ENCODE measurements around the gene USP54.

USP54 gene

DNA sequence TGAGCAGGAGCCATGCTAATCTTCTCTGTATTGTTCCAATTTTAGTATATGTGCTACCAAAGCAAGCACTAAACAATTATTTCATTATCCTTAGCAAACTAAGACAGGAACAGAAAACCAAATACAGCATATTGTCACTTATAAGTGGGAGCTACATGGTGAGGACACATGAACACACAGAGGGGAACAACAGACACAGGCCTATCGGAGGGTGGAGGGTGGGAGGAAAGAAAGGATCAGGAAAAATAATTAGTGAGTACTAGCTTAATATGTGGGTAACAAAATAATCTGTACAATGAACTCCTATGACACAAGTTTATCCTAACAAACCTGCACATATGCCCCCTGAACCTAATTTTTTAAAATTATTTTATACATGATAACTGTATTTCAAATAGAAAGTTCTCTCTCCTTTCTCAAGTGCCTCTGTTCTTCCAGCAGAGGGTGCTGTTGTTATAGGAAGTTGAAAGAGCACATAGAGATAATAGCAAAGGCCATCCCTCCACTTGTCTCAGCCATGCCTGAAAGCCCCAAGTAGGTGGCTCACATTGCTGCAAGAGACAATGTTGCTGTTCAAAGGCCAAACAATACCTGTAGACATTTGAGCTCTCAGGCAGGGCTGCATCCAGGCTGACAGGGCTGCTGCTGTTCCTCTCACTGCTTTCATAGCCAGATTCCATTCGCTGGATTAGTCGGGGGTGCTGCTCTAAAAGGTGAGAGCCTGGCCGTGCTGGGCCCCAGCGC lies 61.9 kb downstream of the USP54 start:
- Histone ChIP-seq H3K27ac (ENCODE audit: low read depth, low read length) (no peak overlapping the region), H3K79me2 (ENCODE audit: control insufficient read depth, low read length) (no peaks in the 10 kb centered on the region), H3F3A (ENCODE audit: control insufficient read depth, insufficient read depth) (no peaks in the 10 kb centered on the region), H3K9me3 (ENCODE audit: control insufficient read depth, insufficient read depth, low read length) (no peaks in the 10 kb centered on the region), H3K36me3 (ENCODE audit: control insufficient read depth, low read length) (no peaks in the 10 kb centered on the region), H3K4me2 (ENCODE audit: low read length) (no peak overlapping the region), H3K27me3 (ENCODE audit: control insufficient read depth, low read length) (no peaks in the 10 kb centered on the region), H4K20me1 (ENCODE audit: control insufficient read depth, insufficient read depth, low read depth, low read length) (no peaks in the 10 kb centered on the region), H3K4me1 (ENCODE audit: control insufficient read depth, low read length) (no peaks in the 10 kb centered on the region), H3K4me3 (ENCODE audit: low read length) (no peak overlapping the region), H3K9me2 (replicated peaks; ENCODE audit: control insufficient read depth, low read length) (no peaks in the 10 kb centered on the region)
- TF ChIP-seq, protein P1, sequence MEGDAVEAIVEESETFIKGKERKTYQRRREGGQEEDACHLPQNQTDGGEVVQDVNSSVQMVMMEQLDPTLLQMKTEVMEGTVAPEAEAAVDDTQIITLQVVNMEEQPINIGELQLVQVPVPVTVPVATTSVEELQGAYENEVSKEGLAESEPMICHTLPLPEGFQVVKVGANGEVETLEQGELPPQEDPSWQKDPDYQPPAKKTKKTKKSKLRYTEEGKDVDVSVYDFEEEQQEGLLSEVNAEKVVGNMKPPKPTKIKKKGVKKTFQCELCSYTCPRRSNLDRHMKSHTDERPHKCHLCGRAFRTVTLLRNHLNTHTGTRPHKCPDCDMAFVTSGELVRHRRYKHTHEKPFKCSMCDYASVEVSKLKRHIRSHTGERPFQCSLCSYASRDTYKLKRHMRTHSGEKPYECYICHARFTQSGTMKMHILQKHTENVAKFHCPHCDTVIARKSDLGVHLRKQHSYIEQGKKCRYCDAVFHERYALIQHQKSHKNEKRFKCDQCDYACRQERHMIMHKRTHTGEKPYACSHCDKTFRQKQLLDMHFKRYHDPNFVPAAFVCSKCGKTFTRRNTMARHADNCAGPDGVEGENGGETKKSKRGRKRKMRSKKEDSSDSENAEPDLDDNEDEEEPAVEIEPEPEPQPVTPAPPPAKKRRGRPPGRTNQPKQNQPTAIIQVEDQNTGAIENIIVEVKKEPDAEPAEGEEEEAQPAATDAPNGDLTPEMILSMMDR (IDR thresholded peaks at IDR 0.05; ENCODE audit: low read depth, low read length, poor library complexity, severe bottlenecking): peak; percentile 70
- no peak for TF ChIP-seq EZH2phosphoT487 (IDR thresholded peaks at IDR 0.05; ENCODE audit: borderline replicate concordance, low read length)

DNA sequence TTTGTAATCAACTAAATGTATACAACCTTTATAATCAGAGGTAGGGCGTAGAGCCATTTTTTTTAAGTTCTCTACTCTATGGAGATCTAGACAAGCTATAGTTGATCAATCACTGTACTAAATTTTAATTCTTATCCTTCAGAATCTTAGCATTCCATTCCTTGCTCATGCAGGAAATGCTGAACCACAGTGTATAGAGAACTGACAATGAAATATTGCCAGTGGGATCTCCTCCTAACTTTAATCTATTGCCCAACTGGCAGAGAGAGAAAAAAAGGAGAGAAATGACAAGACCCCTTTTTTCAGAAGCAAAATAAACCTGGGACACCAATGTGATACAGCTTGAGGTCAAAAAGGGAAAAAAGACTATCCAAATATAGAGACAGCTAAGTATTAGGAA lies 68.9 kb downstream of the USP54 start:
- Histone ChIP-seq H3K79me2 (ENCODE audit: control insufficient read depth, low read length) (no peaks in the 10 kb centered on the region), H3K4me2 (ENCODE audit: low read length) (no peak overlapping the region), H3F3A (ENCODE audit: control insufficient read depth, insufficient read depth) (no peaks in the 10 kb centered on the region), H3K27ac (ENCODE audit: low read depth, low read length) (no peak overlapping the region), H3K27me3 (ENCODE audit: control insufficient read depth, low read length) (no peaks in the 10 kb centered on the region), H3K4me3 (ENCODE audit: low read length) (no peak overlapping the region), H3K9me3 (ENCODE audit: control insufficient read depth, insufficient read depth, low read length) (no peaks in the 10 kb centered on the region), H3K9me2 (replicated peaks; ENCODE audit: control insufficient read depth, low read length) (no peaks in the 10 kb centered on the region), H3K36me3 (ENCODE audit: control insufficient read depth, low read length) (no peaks in the 10 kb centered on the region), H4K20me1 (ENCODE audit: control insufficient read depth, insufficient read depth, low read depth, low read length) (no peaks in the 10 kb centered on the region), H3K4me1 (ENCODE audit: control insufficient read depth, low read length) (no peaks in the 10 kb centered on the region)
- TF ChIP-seq, protein P1 (IDR thresholded peaks at IDR 0.05; ENCODE audit: low read depth, low read length, poor library complexity, severe bottlenecking): no peak
- TF ChIP-seq EZH2phosphoT487 (IDR thresholded peaks at IDR 0.05; ENCODE audit: borderline replicate concordance, low read length): no peak

DNA sequence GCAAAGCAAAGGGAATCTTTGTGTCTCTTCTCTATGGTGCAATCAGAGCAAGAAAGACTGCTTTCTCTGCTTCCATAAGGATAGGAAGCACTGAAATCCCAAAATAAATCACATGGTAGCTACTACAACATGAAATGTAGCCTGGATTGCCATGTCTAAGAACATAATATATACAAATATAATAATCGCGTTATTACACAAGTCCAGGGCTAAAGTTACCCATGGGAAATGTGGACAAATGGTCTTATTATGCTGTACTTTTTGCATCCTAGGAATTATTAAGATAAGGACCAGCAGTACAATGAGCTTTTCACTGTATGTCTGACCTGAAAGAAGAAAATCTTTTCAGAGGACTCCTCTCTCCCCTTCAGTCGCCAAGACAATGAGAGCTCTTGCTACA lies 71.8 kb downstream of the USP54 start:
- Histone ChIP-seq H3K79me2 (ENCODE audit: control insufficient read depth, low read length) (no peaks in the 10 kb centered on the region), H3K27ac (ENCODE audit: low read depth, low read length) (no peak overlapping the region)

More for the DNA sequence above, 71.8 kb downstream of the USP54 start:
- no peaks in the 10 kb centered on the region for H3K9me2 ChIP-seq (replicated peaks; ENCODE audit: control insufficient read depth, low read length)
- H4K20me1 ChIP-seq (ENCODE audit: control insufficient read depth, insufficient read depth, low read depth, low read length): no peaks in the 10 kb centered on the region
- H3K4me1 ChIP-seq (ENCODE audit: control insufficient read depth, low read length): no peaks in the 10 kb centered on the region
- no peaks in the 10 kb centered on the region for H3K9me3 ChIP-seq (ENCODE audit: control insufficient read depth, insufficient read depth, low read length)
- H3K4me2 ChIP-seq (ENCODE audit: low read length): no peak overlapping the region
- H3K27me3 ChIP-seq (ENCODE audit: control insufficient read depth, low read length): no peaks in the 10 kb centered on the region
- no peaks in the 10 kb centered on the region for H3F3A ChIP-seq (ENCODE audit: control insufficient read depth, insufficient read depth)
- TF ChIP-seq EZH2phosphoT487 (IDR thresholded peaks at IDR 0.05; ENCODE audit: borderline replicate concordance, low read length): no peak
- TF ChIP-seq, protein P1 (IDR thresholded peaks at IDR 0.05; ENCODE audit: low read depth, low read length, poor library complexity, severe bottlenecking): no peak
- no peaks in the 10 kb centered on the region for H3K36me3 ChIP-seq (ENCODE audit: control insufficient read depth, low read length)
- H3K4me3 ChIP-seq (ENCODE audit: low read length): no peak overlapping the region

Measured in DOHH2 (cell line).